Ovary (tissue), 9 donors: Measurements from ENCODE around the gene FAH. TPM values are rescaled to one million over a fixed set of nuclear protein-coding genes. Genes with fewer than 3 reads are reported as not detected.

Source experiments
- DNase-seq, 5 donors: peaks; one replicate each; pipeline ENCODE4 v3.0.0-alpha.2; 2019 to 2020
- H3K27ac ChIP-seq, 2 donors: fragments of 200-600 bp; one replicate each; pipeline versions ENCODE4 v1.5.1 to v1.8.0; 2019 to 2022
- H3K27me3 ChIP-seq: fragments of 200-600 bp; one replicate; pipeline ENCODE4 v1.8.0; 2022
- H3K36me3 ChIP-seq: fragments of 200-600 bp; sonication (generic); one replicate; pipeline ENCODE4 v1.5.1; 2019
- H3K4me1 ChIP-seq: one replicate; pipeline ENCODE4 v1.8.1; 2013; ENCODE audit warnings: mild to moderate bottlenecking, moderate library complexity; ENCODE audit not compliant: insufficient read depth
- H3K4me3 ChIP-seq: fragments of 200-600 bp; sonication (generic); one replicate; pipeline ENCODE4 v1.5.1; 2017
- H3K9me3 ChIP-seq, 2 donors: fragments of 200-600 bp in 1 of 2; sonication (generic) in 1 of 2; one replicate each; pipeline versions ENCODE4 v1.5.1 to v1.8.1; 2013 to 2019; ENCODE audit warnings: mild to moderate bottlenecking in 1 of 2, moderate library complexity in 1 of 2
- CTCF ChIP-seq, 3 donors: fragments of 450-650 bp in 2 of 3; fragments of 200-600 bp in 1 of 3; IDR thresholded peaks; one replicate each; pipeline versions ENCODE4 v1.5.1 to v1.8.0; 2016 to 2022; ENCODE audit warnings: antibody characterized with exemption in 3 of 3, mild to moderate bottlenecking in 1 of 3
- EP300 ChIP-seq: sonication (generic); formaldehyde crosslinking; IDR thresholded peaks from one replicate; pipeline ENCODE4 v1.6.1; 2017; ENCODE audit warnings: antibody characterized with exemption
- POLR2A ChIP-seq: fragments of 450-650 bp; IDR thresholded peaks from one replicate; pipeline ENCODE4 v1.6.1; 2017; ENCODE audit warnings: antibody characterized with exemption, mild to moderate bottlenecking, moderate library complexity
- WGBS, 3 donors: extraction: QIAGEN DNeasy Blood & Tissue Kit in 1 of 3; methylation state at CpG; one replicate each; pipeline versions ENCODE4 v1.1.5 to v1.1.7; 2013 to 2017; 5-methylcytosine and 5-hydroxymethylcytosine counted together
- intact Hi-C, 4 donors: fragments of 100-400 bp; cut with DNase I; formaldehyde crosslinking; loops; one replicate each; pipeline versions ENCODE4 v1.11.0 to v1.15.1; 2022 to 2023
- polyA plus RNA-seq, 2 donors: library from polyadenylated mRNA; stranded (reverse); fragments of 200-250 nt in 1 of 2; fragments of 350-450 nt in 1 of 2; fragmentation: Illumina TruSeq in 1 of 2; extraction: RNeasy Lipid Tissue Mini Kit (QIAGEN cat#74804) in 1 of 2; gene quantifications; one replicate each; pipeline ENCODE4 v1.2.3, GENCODE V29; 2013 to 2014
- total RNA-seq, 7 donors: library from RNA; depleted of rRNA in 2 of 7; stranded (reverse); fragments of >200 nt in 2 of 7; fragmentation: NEBNext Ultra II Directional in 3 of 7; extraction: Animal tissue kit (Norgen Biotek cat#: 25700) in 3 of 7; gene quantifications; one replicate each; pipeline versions ENCODE4 v1.1.0 to v1.2.4, GENCODE V29; 2016 to 2023
- donor health status: DM: no; HTN: no; CAD: no; lungs with moderate emphysema.
- donor health status: DM: no; HTN: no; CAD: no.
- donor health status: Bipolar disorder and iron deficiency.
- donor health status: DM: yes; HTN: yes; CAD: no.
- donor health status: DM: no; HTN: no; CAD: no.
- donor health status: DM: yes; HTN: yes; CAD: no.

FAH gene
- total and polyA plus RNA-seq, 9 donors = 19.0 to 47.2 (median 30.8) TPM

DNA sequence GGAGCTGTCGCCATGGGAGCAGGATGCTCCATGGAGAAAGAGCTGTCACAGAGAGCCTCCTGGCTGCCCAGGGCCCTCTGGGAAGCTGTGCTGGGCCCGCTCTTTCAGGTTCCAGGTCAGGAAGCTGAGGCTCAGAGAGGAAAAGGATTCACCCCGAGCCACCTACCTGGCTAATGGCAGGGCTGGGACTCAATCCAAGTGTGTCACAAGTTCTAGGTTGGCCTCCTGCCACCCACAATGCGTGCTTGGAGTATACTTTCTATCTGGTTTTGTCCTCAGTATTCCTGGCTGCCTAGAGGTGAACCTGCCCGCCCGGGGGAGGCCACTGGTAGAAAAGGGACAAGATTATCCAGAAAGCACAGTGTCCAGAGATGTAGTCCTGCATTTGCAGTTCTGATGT is 23.6 kb downstream of the FAH start:
- H3K27ac ChIP-seq = no peak overlapping the region
- TF ChIP-seq EP300 (no peak), POLR2A (no peak), CTCF (IDR thresholded peaks at IDR 0.05) (no peak)
- no peaks in the 10 kb centered on the region for H3K9me3 ChIP-seq
- 61 to 92% (median 65%) methylated on average over 6 of the region's 6 CpGs for WGBS, 3 donors
- no peak for DNase-seq
- H3K4me3 ChIP-seq = no peak overlapping the region
- intact Hi-C loops = loop anchor here in 1 of 4 donors (10.0 kb wide), 1 partner anchor 112 kb away; no protein-coding TSS in a partner anchor
- H3K4me1 ChIP-seq = no peaks in the 10 kb centered on the region
- no peaks in the 10 kb centered on the region for H3K36me3 ChIP-seq
- H3K27me3 ChIP-seq = no peaks in the 10 kb centered on the region

DNA sequence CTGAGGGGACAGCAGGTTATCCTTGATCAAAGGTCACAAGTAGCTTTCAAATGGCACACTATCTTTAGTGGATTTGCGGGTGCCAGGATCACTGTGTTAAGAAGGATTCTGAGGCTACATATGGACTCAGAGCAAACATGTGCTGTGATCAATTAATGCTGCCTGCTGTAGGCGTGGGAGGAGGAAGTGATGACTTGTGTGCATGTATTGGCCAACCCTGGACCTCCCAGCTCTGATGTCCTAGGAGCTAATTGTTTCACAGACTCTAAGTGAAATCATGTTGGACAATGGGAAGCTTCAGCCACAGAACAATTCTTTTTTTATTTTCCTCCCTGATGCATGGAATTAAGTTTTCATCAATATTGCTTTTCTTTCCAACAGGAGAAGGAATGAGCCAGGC is 24.4 kb downstream of the FAH start:
- Histone ChIP-seq H3K27me3 (no peaks in the 10 kb centered on the region), H3K9me3 (no peaks in the 10 kb centered on the region), H3K27ac (no peak overlapping the region), H3K4me3 (no peak overlapping the region), H3K36me3 (no peaks in the 10 kb centered on the region), H3K4me1 (no peaks in the 10 kb centered on the region)
- 92 to 94% (median 93%) methylated on average over 2 of the region's 2 CpGs for WGBS, 3 donors
- TF ChIP-seq CTCF (IDR thresholded peaks at IDR 0.05) (no peak), POLR2A (no peak), EP300 (no peak)
- intact Hi-C loops = loop anchor here in 1 of 4 donors (10.0 kb wide), 1 partner anchor 112 kb away; no protein-coding TSS in a partner anchor
- no peak for DNase-seq

GRCh38 chr15:80179025-80179759 is 26.4 kb downstream of the FAH start:
- 82 to 87% (median 87%) methylated on average over 17 of the region's 17 CpGs for WGBS, 3 donors
- no peaks in the 10 kb centered on the region for H3K36me3 ChIP-seq
- intact Hi-C loops = loop anchor here in 1 of 4 donors (10.0 kb wide), 1 partner anchor 114 kb away; no protein-coding TSS in a partner anchor
- no peak for DNase-seq
- TF ChIP-seq EP300 = no peak
- TF ChIP-seq CTCF (IDR thresholded peaks at IDR 0.05) = no peak
- no peak for TF ChIP-seq POLR2A
- peaks cover 5% of the 10 kb centered on the region for H3K4me1 ChIP-seq
- H3K4me3 ChIP-seq = no peak overlapping the region
- H3K27me3 ChIP-seq = no peaks in the 10 kb centered on the region
- no peak overlapping the region for H3K27ac ChIP-seq
- no peaks in the 10 kb centered on the region for H3K9me3 ChIP-seq

GRCh38 chr15:80179935-80180334 is 27.1 kb downstream of the FAH start:
- Histone ChIP-seq H3K4me1 (peaks cover 5% of the 10 kb centered on the region), H3K27ac (no peak overlapping the region), H3K36me3 (no peaks in the 10 kb centered on the region), H3K4me3 (no peak overlapping the region), H3K27me3 (no peaks in the 10 kb centered on the region), H3K9me3 (no peaks in the 10 kb centered on the region)
- WGBS, 3 donors = 84 to 90% (median 87%) methylated on average over 16 of the region's 16 CpGs
- TF ChIP-seq POLR2A (no peak), CTCF (IDR thresholded peaks at IDR 0.05) (no peak), EP300 (no peak)
- intact Hi-C loops = loop anchor here in 1 of 4 donors (10.0 kb wide), 1 partner anchor 115 kb away; no protein-coding TSS in a partner anchor
- DNase-seq = no peak
